Activated CD4-positive, alpha-beta T cell treated with anti-CD3 and anti-CD28 coated beads, Interleukin-2, amount 50 U/mL, for 24 hours (primary cell): ENCODE results near the gene MNAT1.
"Not testable (repeated sequence)": the region's sequence is repeated elsewhere in the genome, so short reads cannot be mapped to it uniquely, and the experiment has no call there.

Experiments
- DNase-seq, 2 donors: peaks; one replicate each; pipeline ENCODE4 v3.0.0-alpha.2; 2020; ENCODE audit warnings: low read depth in 1 of 2, low spot score in 1 of 2

The MNAT1 gene

DNA sequence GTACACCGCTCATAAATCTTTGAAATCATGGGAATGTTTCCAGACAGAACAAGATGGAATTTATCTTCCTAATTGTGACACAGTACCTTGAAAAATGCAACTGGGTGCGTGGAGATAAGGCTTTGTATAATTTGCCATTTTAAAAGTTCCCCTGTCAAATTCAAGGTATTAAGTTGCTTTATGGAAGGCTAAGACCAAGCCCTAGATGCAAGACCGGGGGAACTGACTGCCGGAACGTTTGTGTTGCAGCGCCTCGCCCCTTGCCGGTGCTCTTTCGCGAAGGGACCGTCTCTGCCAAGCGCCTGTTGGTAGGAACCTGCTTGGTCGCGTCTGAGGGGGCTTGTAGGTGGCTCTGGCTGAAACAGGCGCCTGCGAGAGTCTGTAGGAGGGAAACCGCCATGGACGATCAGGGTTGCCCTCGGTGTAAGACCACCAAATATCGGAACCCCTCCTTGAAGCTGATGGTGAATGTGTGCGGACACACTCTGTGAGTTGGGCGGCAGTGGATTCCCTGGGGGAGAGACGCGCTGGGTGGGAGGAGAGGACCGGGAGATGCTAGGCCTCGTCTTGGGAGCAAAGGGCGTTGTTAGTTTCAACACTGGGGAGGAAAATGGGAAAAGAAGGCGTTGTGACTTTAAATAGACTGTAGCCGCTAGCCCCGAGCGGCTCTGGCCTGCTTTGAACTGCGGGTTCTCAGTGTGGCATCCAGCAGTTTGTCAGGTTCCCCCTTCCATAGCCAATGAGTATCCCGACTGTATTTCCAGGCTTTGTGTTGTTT, at the start of gene MNAT1:
MNAT1 (plus strand) TSS at position 297 of the 778 bp plus-strand sequence; CDS start at position 399, 102 bp downstream.
- DNase-seq = peak; percentile 58 to 66

DNA sequence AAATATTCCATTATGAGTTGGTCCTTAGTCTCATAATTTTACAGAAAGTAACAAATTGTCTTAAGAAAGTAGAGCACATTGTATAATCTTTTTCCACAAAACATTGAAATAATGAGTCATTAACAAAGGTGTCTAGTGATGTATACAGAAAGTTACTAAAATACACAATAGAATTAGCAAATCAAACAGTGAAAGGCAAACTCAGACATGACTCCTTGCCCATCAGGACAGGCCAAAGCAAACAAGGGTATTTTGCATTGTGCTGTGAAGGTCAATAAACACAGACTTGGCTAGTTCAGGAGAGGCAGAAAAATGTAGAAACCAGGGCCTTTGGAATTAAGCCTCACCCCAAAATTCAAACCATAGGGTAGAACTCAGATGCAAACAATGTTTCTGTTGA, 47.7 kb upstream of the MNAT1 start:
- DNase-seq = no peak

GRCh38 chr14:60691383-60692113, 43.0 kb upstream of the MNAT1 start:
- DNase-seq = no peak

- DNase-seq = no peak
Observed at GRCh38 chr14:60695327-60695726, 39.2 kb upstream of the MNAT1 start.

GRCh38 chr14:60700598-60700997, 34.0 kb upstream of the MNAT1 start:
- DNase-seq = no peak

DNA sequence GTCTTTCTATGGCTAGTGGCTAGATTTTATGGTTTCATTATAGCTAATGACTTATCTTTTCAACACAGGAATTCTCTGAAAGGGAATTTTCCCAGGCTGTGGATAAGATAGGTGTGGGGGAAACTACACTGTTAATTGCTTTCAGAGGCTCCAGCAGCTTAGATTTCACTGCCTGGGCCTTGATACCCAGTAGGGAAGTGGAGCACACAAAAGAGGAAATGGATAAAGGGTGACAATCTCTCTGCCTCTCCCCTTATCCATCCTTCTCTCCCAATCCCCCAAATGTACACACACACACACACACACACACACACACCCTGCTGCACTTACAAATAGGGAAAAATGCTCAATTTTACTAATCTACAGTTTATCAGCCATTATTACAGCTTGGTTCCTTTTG, 29.5 kb upstream of the MNAT1 start:
- no peak for DNase-seq

DNA sequence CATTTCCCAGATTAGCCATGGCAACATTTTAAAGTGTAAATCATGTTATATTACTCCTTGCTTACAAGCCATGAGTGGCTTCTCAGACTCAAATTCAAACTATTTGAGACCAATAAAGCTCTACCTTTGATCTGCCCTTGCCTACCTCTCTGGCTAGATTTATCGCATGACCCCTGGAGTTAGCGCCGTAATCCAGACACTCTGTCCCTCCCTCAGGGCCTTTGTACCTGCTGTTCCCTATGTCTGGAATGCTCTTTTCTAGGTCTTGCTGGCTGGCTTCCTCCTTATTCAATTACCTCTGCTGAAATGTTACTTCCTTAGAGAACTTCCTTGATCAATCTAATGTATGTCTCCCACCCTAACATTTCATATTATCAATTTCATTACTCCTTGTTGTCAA, 26.7 kb upstream of the MNAT1 start:
- no peak for DNase-seq

DNA sequence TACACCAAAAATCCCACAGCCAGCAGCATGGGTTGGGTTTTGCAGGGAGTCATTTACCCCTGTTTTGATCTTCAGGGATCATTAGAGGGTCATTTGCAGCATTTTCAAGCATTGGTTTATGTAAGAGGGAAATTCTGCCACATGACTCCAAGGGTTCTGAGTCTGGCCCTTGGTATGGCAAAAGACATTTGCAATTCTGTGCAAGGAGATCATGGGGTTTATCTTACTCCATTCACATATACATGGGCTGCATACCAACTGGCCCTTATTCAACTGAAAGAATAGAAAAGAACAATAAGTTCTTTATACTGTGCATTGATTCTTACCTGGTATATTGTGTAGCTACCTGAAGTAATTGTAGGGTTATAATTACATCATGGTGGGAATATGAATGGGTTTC, 24.1 kb upstream of the MNAT1 start:
- DNase-seq = no peak

DNA sequence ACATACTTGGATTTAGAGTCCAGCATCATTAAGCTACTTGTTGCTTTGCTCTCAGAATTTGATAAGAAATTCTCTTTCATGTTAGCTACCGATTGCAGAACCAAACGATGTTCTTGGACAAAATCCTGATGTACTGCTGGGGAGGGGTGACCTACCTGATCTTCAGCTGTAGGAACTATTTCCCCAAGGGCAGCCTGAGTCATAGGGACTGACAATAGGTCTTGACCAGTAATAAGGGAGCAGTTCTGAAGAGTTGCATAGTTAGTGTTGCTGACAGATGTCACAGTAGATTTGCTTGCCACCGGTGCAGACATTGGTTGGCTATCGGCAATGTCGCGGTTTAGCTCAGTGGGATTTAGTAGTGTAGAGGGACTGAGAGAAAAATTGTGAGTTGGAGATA, 21.0 kb upstream of the MNAT1 start:
- no peak for DNase-seq

DNA sequence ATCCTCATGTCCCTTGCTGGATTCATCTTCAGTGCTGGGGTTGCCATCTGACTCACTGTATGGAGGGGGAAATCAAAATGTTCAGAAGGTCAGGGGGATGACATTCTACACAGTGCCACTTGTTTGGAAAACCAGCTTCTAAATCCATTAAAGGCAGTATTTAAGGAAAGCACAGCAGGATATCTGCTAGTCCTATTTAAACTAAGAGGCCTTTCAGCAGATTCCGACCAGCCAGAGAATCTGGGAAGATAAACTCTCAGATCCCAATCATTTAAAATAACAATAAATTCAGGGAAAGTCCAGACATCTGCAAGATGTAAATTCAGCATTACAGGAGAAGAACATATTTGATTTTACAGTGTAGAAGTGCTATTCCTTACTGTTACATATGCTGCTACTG, 14.2 kb upstream of the MNAT1 start:
- DNase-seq = no peak

- DNase-seq = no peak
Observed at GRCh38 chr14:60720962-60721325, 13.6 kb upstream of the MNAT1 start.

GRCh38 chr14:60721326-60722106, 13.0 kb upstream of the MNAT1 start:
- DNase-seq = peak in 1 of 2 donors; percentile 35

GRCh38 chr14:60722107-60722356, 12.5 kb upstream of the MNAT1 start:
- DNase-seq = no peak

GRCh38 chr14:60722357-60723115, 12.0 kb upstream of the MNAT1 start:
- no peak for DNase-seq

GRCh38 chr14:60723116-60723906, 11.2 kb upstream of the MNAT1 start:
- peak in 1 of 2 donors; percentile 3 for DNase-seq

GRCh38 chr14:60723907-60724618, 10.5 kb upstream of the MNAT1 start, which contains the start of gene SIX4:
TSS of gene SIX4 (minus strand) at chr14:60724351. CDS start at chr14:60724074, 277 bp downstream.
- DNase-seq = no peak

- DNase-seq = not testable (repeated sequence)
Observed at GRCh38 chr14:60731291-60731690, 3.3 kb upstream of the MNAT1 start.

DNA sequence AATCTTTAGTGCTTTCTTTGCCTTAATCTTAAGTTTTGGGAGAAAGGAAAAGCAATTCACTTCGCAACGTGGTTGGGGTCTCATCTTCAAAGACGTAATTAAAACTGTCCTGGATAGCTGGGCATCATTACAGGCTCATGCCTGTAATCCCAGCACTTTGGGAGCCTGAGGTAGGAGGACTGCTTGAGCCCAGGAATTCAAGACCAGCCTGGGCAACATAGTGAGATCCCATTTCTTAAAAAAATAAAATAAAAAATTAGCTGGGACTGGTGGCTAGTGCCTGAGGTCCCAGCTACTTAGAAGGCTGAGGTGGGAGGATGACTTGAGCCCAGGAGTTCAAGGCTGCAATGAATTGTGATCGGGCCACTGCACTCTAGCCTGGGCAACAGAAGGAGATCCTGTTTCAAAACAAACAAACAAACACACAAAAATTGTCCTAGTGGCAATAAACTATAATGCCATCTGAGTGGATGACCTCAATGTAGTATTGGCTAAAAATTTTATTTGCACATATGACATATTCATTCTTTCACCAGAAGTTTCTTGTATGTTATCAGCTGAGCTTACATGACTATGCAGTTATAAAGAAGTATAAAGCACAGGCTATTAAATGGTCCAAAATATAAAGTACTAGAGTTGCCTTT, 1.6 kb upstream of the MNAT1 start:
- no peak for DNase-seq

DNA sequence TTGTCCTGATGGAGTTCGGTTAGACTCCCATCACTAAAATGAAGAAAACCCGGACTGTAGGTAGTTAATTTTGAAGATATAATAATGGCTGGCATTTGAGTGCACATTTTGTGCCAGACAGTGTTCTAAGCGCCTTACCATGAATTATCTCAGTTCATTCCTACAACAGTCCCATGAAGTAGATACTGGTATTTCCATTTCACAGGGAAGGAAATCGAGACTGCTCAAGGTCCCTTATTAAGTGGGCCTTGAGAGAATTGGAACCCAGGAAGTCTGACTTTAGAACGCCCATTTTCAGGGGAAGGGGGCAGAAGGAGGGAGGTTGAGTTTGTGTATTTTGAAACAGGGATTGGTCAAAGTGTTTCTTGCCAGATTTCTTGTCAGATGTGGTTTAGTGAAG, 855 bp downstream of the MNAT1 start:
- DNase-seq = no peak
